ENCODE data around the gene NAV2. TPM values are rescaled to one million over a fixed set of nuclear protein-coding genes. Genes with fewer than 3 reads are reported as not detected.

Gene NAV2
- total RNA-seq, 1 experiment from 2014 or later = 46.3 TPM

DNA sequence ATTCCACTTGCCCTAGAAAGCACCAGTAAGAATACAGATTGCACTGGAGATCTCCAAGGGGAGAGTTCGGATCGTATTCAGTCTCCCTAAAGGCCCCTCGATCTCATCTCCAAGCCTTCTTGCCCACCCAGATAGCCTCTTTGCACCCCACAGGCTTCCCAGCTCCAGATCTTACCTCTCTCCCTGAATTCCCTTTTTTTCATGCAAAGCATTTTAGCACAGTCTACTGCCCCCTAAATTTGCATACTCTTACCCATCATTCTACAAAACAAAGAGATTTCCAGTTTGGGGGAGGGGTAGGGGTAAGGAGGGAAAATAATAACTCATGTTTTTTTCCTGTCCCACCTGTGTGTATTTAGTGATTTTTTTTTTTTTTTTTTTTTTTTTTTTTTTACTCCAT, 105.2 kb downstream of the NAV2 start:
- H3K27ac ChIP-seq (ENCODE audit: insufficient read length, low read depth, low read length) = peak overlapping the region; percentile 98
- H3K18ac ChIP-seq (ENCODE audit: insufficient read length, low read depth, low read length) = peak overlapping the region; percentile 52
- TF ChIP-seq, protein P1, sequence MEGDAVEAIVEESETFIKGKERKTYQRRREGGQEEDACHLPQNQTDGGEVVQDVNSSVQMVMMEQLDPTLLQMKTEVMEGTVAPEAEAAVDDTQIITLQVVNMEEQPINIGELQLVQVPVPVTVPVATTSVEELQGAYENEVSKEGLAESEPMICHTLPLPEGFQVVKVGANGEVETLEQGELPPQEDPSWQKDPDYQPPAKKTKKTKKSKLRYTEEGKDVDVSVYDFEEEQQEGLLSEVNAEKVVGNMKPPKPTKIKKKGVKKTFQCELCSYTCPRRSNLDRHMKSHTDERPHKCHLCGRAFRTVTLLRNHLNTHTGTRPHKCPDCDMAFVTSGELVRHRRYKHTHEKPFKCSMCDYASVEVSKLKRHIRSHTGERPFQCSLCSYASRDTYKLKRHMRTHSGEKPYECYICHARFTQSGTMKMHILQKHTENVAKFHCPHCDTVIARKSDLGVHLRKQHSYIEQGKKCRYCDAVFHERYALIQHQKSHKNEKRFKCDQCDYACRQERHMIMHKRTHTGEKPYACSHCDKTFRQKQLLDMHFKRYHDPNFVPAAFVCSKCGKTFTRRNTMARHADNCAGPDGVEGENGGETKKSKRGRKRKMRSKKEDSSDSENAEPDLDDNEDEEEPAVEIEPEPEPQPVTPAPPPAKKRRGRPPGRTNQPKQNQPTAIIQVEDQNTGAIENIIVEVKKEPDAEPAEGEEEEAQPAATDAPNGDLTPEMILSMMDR (conservative IDR thresholded peaks at IDR 0.05) = no peak

More for the DNA sequence above, 105.2 kb downstream of the NAV2 start:
- Mint-ChIP-seq H3K27me3 (ENCODE audit: low read depth) (no peaks in the 10 kb centered on the region), H3K9me3 (no peaks in the 10 kb centered on the region), H3K4me1 (peaks cover 82 to 84% of the 10 kb centered on the region in 2 experiments), H3K36me3 (ENCODE audit: insufficient read depth in 1 of 3, low read depth in 3 of 3) (peaks cover 11 to 25% (median 12%) of the 10 kb centered on the region in 3 experiments; a peak in 6 of 7 replicates), H3K4me3 (peak overlapping the region; percentile 44 to 72), H3K27ac (peak overlapping the region; percentile 98 to 100 (median 98))
- no peaks in the 10 kb centered on the region for H3K9me3 ChIP-seq (ENCODE audit: control insufficient read depth, low read depth, low read length)
- no peak overlapping the region for H4K8ac ChIP-seq (replicated peaks; ENCODE audit: insufficient read length, low read depth, low read length)
- no peak overlapping the region for H3T11ph ChIP-seq (ENCODE audit: low read length)
- peak overlapping the region; percentile 46 for H3K4me2 ChIP-seq (ENCODE audit: insufficient read depth, insufficient read length, low read length)
- H3K23me2 ChIP-seq (ENCODE audit: insufficient read length, low read depth, low read length, poor library complexity, severe bottlenecking) = peaks cover 2% of the 10 kb centered on the region
- H3K27me3 ChIP-seq (ENCODE audit: insufficient read depth, low read length) = no peaks in the 10 kb centered on the region
- H2AK5ac ChIP-seq (ENCODE audit: insufficient read length, low read length) = no peak overlapping the region
- H2BK12ac ChIP-seq (ENCODE audit: insufficient read length, low read depth, low read length) = no peak overlapping the region
- no peaks in the 10 kb centered on the region for H4K20me1 ChIP-seq (ENCODE audit: control insufficient read depth, insufficient read depth, insufficient read length)
- H3K14ac ChIP-seq (ENCODE audit: insufficient read depth, low read length) = no peak overlapping the region
- H4K5ac ChIP-seq (ENCODE audit: insufficient read length, low read depth, low read length) = no peak overlapping the region
- H3K56ac ChIP-seq (ENCODE audit: insufficient read length, low read depth, low read length) = no peak overlapping the region
- H3K4me1 ChIP-seq (ENCODE audit: insufficient read depth, low read length) = peaks cover 43% of the 10 kb centered on the region
- no peak for DNase-seq
- peaks cover 7% of the 10 kb centered on the region for H3K79me2 ChIP-seq (ENCODE audit: insufficient read depth, low read length)
- H3K79me1 ChIP-seq (ENCODE audit: insufficient read depth, low read depth, low read length, poor library complexity, severe bottlenecking) = peaks cover 5% of the 10 kb centered on the region
- no peak overlapping the region for H2BK20ac ChIP-seq (ENCODE audit: low read depth, low read length, poor library complexity, severe bottlenecking)
- peak overlapping the region; percentile 58 for H2BK5ac ChIP-seq (ENCODE audit: insufficient read length, low read length)
- no peak overlapping the region for H2BK120ac ChIP-seq (ENCODE audit: low read depth, low read length, poor library complexity, severe bottlenecking)
- H2AFZ ChIP-seq (ENCODE audit: low read length) = no peak overlapping the region
- H3K4ac ChIP-seq (ENCODE audit: low read depth, low read length) = no peak overlapping the region; the same call in 1 of the 2 replicates
- WGBS (ENCODE audit: extremely low coverage, insufficient read length, low lambda C conversion rate) = no CpG with 5 or more reads among the region's 3 CpGs
- no peak overlapping the region for H2BK15ac ChIP-seq (ENCODE audit: low read depth, low read length)
- H3K23ac ChIP-seq (ENCODE audit: insufficient read length, low read depth, low read length) = no peak overlapping the region
- no peak overlapping the region for H4K91ac ChIP-seq (ENCODE audit: insufficient read length, low read depth, low read length)
- H3K9ac ChIP-seq (ENCODE audit: extremely low read depth, insufficient read length, low read length) = peak overlapping the region; percentile 29
